HG02759 (cell line): ENCODE measurements around the gene SERGEF.

Experiments used
- ATAC-seq: cut with Tn5 transposase; IDR thresholded peaks from one replicate; pipeline ENCODE4 v1.9.1; 2021; ENCODE audit warnings: mild to moderate bottlenecking, moderate library complexity; ENCODE audit not compliant: unreplicated experiment

Gene SERGEF

DNA sequence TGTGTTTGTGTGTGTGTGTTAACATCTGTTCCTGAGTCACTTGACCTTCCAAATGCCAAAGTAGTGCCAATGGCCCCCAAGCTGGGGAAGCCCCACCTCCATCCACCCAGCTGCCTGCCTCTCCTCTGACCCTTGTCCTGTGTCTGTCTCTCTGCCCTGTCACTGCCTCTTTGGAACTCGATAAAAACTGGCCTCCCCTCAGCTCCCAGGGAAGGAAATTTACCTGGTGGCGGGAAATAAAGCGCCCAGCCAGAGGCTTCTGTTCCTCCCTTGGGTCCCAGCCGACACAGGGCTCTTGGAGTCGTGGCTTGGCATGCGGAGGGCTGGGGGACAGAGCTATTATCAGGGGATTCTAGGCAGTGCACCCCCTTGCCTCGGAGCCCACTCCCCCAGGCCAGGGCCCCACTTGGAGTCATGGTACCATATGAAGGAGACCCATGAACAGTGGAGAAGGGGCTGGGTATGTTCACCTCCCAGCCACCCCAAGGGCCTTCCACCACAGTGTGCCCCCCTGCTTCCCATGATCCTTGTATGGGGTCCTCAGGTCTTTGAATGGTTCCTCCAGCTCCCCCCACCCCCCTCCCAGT lies 272.1 kb downstream of the SERGEF start:
- ATAC-seq: no peak

DNA sequence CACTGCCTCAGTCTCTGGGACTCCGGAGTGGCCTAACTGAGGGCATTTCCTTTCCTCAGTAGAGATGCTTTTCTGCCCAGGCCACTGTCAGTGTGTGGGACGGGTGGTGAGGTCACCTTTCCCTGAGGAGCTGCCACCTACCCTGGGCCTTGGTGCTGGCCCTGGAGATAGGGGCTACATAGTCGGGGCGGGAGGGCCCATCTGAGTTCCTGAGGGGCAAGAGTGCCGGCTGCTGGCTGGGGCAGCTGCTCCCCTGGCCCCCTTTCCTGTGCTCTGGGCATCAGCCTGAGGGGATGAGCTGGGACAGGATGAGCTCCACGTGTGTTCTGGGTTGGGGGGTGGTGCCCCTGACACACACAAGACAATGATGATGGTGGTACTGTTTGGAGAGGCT lies 272.9 kb downstream of the SERGEF start:
- no peak for ATAC-seq

DNA sequence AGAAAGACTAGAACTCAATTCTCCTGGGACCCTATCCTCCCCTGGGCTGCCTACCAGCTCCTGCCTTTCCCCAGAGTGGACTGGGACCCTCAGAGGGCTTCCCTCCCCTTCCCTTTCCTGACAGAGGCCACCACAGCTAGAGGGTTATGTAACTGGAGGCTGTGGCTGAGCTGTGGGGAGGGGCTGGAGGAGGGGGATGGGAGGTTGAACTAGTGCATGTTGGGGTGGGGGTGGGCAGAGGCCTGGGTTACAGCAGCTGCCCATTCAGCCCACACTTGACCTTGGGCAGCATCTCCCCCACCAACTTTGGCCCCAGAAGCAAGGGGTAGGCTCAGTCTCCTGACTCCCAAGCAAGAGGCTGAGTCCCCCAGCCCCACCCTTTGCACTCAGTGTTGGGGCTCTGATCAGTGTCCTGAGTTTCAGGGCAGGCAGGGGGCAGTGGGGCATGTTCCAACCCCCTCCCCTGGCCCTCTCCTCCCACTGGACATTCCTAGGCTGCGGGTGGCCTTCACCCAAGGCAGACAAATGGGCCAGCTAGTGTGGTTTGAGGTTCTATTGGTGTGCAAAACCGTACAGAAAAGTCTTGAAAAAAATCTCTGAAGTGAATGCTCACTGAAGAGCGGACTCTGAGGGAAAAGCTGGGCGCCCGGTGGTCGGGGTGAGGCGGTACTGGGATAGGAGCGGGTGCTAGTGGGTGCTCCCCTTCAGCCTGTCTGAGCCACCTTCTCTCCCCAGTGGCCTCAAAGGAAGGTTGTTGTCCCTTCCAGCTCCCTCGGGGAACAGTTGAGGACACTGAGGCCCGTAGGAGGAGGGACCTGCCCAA lies 274.5 kb downstream of the SERGEF start:
- no peak for ATAC-seq
